GM21526 (cell line): Measurements from ENCODE around the gene ADAM19.
"Not testable (repeated sequence)": the region's sequence is repeated elsewhere in the genome, so short reads cannot be mapped to it uniquely, and the experiment has no call there.

Experiments used
- ATAC-seq: cut with Tn5 transposase; IDR thresholded peaks from one replicate; pipeline ENCODE4 v1.9.1; 2021; ENCODE audit warnings: moderate library complexity; ENCODE audit not compliant: unreplicated experiment, low FRiP score

ADAM19 gene

GRCh38 chr5:157446412-157446935, 129.1 kb downstream of the ADAM19 start:
- no peak for ATAC-seq

- no peak for ATAC-seq
These were observed 129.7 kb downstream of the ADAM19 start for GRCh38 chr5:157445745-157446411.

GRCh38 chr5:157444224-157444623, 131.4 kb downstream of the ADAM19 start:
- ATAC-seq, result no peak

GRCh38 chr5:157443041-157443549, 132.5 kb downstream of the ADAM19 start:
- no peak for ATAC-seq

GRCh38 chr5:157434096-157434495, 141.5 kb downstream of the ADAM19 start:
- no peak for ATAC-seq

GRCh38 chr5:157431544-157432200, 143.9 kb downstream of the ADAM19 start:
- ATAC-seq, result peak; percentile 87

GRCh38 chr5:157429920-157430319, 145.7 kb downstream of the ADAM19 start:
- ATAC-seq, result not testable (repeated sequence)
